ENCODE results near the gene CD93.

Gene CD93

DNA sequence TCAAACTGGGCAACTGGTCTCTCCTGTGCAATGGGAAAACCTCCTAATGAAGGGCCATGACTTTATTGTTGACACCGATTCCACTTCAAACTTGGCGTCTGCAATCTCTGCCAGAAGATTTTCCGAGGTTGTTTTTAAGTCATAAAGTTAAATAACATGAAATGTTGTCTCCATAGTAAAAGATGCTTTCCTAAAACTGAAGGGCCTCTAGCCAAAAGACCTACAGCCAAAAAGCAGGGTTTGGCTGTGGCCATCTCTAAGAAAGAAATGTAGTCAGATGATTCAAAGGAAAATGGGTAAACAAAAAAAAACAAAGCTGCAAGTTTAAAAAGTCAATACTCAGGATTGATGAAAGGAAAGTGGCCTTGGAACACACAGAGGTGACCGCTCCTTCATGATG lies 14.1 kb downstream of the CD93 start:
- TF ChIP-seq, protein P1, sequence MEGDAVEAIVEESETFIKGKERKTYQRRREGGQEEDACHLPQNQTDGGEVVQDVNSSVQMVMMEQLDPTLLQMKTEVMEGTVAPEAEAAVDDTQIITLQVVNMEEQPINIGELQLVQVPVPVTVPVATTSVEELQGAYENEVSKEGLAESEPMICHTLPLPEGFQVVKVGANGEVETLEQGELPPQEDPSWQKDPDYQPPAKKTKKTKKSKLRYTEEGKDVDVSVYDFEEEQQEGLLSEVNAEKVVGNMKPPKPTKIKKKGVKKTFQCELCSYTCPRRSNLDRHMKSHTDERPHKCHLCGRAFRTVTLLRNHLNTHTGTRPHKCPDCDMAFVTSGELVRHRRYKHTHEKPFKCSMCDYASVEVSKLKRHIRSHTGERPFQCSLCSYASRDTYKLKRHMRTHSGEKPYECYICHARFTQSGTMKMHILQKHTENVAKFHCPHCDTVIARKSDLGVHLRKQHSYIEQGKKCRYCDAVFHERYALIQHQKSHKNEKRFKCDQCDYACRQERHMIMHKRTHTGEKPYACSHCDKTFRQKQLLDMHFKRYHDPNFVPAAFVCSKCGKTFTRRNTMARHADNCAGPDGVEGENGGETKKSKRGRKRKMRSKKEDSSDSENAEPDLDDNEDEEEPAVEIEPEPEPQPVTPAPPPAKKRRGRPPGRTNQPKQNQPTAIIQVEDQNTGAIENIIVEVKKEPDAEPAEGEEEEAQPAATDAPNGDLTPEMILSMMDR (IDR thresholded peaks at IDR 0.05; ENCODE audit: low read depth, low read length, missing control alignments), result no peak
- in situ Hi-C loops (cut with HindIII; ENCODE audit: low sequenced_read_pairs), result no loop called here
- no peak overlapping the region for H3K4me3 ChIP-seq (ENCODE audit: low read depth, low read length)
- no peak for DNase-seq (ENCODE audit: low read depth)

DNA sequence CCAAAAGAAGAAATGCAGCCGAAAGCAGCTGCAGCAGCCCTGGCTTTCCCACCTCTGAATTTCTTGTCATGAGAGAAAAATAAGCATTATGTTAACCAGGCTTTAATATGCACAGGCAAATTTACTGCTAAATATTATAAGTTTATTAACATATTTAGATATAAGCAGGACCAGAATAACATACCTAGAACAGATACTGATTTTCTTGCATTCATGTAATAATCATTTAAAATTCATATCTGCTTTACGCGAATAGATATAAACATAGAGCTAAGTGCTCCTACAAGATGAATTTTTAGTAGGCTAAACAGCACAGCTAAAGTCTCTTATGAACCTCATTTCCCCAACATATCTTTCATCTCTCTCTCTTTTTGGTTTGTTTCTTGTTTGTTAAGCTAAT lies 14.7 kb downstream of the CD93 start:
- no peak for DNase-seq (ENCODE audit: low read depth)
- in situ Hi-C loops (cut with HindIII; ENCODE audit: low sequenced_read_pairs), result no loop called here
- H3K4me3 ChIP-seq (ENCODE audit: low read depth, low read length), result no peak overlapping the region
- TF ChIP-seq, protein P1 (IDR thresholded peaks at IDR 0.05; ENCODE audit: low read depth, low read length, missing control alignments), result no peak

DNA sequence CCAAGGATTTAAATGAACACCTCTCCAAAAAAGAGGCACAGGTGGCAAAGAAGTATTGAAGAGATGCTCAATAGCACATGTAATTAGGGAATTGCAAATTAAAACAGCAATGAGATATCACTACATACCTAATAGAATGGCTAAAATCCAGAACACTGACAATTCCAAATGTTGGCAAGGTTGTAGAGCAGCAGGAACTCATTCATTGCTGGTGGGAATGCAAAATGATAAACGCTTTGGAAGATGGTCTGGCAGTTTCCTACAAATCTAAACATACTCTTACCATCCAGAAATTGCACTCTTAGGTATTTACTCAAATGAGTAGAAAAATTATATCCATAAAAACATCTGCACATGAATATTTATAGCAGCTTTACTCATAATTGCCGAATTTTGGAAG lies 17.0 kb downstream of the CD93 start:
- TF ChIP-seq, protein P1 (IDR thresholded peaks at IDR 0.05; ENCODE audit: low read depth, low read length, missing control alignments), result no peak
- in situ Hi-C loops (cut with HindIII; ENCODE audit: low sequenced_read_pairs), result no loop called here
- DNase-seq (ENCODE audit: low read depth), result no peak
- no peak overlapping the region for H3K4me3 ChIP-seq (ENCODE audit: low read depth, low read length)

DNA sequence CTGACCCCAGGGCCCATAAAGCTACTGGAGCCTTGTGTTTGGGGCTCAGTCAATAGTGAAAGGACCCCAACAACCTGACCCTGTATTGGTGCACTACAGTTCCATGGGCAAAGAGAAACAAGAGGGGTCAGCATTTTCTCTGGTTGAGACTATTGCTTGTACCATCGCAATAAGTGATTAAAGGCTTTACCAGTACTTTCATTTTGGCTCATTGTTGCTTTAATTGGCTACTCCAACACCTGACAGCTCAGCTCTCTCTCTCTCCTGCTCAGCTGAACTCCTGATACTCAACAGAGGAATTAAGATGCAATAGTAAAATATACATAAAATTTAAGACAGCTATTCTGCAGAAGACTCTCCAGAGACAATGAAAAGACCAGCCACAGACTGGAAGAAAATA lies 17.8 kb downstream of the CD93 start:
- in situ Hi-C loops (cut with HindIII; ENCODE audit: low sequenced_read_pairs), result no loop called here

DNA sequence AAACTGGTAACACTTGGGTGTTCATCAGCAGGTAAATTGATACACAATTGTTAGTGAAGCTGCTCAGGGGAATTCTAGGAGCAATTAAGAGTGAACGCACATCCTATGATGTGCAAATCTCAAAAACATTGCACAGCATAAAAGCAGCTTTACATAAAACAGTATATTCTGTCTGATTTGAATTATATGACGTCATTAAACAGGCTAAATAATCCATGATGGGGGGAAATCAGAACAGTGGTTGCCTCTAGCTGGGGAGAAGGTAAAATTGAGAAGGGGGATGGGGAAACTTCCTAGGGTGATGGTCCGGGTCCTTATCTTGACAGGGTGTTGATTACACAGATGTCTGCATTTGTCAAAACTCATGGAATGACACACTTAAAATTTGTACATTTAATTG lies 19.4 kb downstream of the CD93 start:
- H3K4me3 ChIP-seq (ENCODE audit: low read depth, low read length), result no peak overlapping the region
- in situ Hi-C loops (cut with HindIII; ENCODE audit: low sequenced_read_pairs), result no loop called here
- no peak for DNase-seq (ENCODE audit: low read depth)
- TF ChIP-seq, protein P1 (IDR thresholded peaks at IDR 0.05; ENCODE audit: low read depth, low read length, missing control alignments), result no peak

More for the DNA sequence above, 17.8 kb downstream of the CD93 start:
- TF ChIP-seq, protein P1 (IDR thresholded peaks at IDR 0.05; ENCODE audit: low read depth, low read length, missing control alignments), result no peak
- no peak overlapping the region for H3K4me3 ChIP-seq (ENCODE audit: low read depth, low read length)
- no peak for DNase-seq (ENCODE audit: low read depth)

DNA sequence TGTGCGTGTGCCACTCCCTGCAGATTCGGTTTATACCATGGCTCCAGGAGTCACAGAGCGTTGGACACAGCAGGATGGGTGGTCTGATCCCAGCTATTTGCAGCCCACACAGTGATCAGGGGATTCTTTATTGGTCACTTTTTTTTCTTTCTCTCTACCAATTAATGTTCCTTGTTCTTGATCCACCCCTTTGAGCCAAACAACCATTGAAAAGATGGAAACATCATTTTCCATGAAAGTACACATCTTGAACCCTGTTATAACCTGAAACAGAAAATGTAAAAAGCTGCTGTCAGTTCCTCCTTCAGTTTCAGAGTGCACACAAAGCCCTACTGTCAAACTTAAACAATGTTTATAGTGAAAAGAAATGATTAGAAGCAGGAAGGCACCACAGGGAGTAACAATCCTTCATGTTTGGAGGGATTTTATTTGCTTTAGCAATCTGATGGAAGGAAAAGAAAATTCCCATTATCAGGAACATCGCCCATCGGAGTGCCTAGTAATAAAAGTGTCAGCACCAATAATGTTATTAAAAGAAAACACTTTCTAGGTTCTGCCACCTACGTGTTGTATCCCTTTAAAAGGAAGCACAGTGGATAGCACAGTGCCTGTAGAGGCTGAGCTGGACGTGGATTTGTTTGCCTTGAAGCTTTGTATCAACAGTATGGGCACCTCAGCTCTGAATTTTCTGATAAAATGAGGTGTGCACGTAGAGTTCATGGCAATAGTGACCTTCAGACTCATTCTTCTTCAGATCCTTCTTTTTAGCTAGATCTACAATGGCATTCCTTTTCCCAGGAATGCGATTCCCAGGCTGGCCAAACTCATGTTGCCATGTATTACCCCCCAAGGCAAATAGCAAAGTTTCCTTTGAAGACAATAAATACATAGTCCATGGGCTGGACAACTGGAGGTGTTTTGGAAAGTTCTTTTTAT lies 20.6 kb downstream of the CD93 start:
- in situ Hi-C loops (cut with HindIII; ENCODE audit: low sequenced_read_pairs), result no loop called here
- TF ChIP-seq, protein P1 (IDR thresholded peaks at IDR 0.05; ENCODE audit: low read depth, low read length, missing control alignments), result no peak
- no peak for DNase-seq (ENCODE audit: low read depth)
- H3K4me3 ChIP-seq (ENCODE audit: low read depth, low read length), result no peak overlapping the region
